Activated naive CD4-positive, alpha-beta T cell treated with anti-CD3 and anti-CD28 coated beads for 36 hours (primary cell): ENCODE data around the gene SLC39A7. TPM values are rescaled to one million over a fixed set of nuclear protein-coding genes. Genes with fewer than 3 reads are reported as not detected.

Source experiments
- CTCF ChIA-PET: fragments of 350-600 bp; sonication (Branson Sonifier 250); formaldehyde crosslinking; loops from one replicate; lab custom pipeline; 2021; ENCODE audit warnings: antibody characterized with exemption; lab: Charles Lee
- DNase-seq: peaks from one replicate; pipeline ENCODE4 v3.0.0-alpha.2; 2020
- H3K27ac Mint-ChIP-seq: one replicate; pipeline ENCODE4 v1.8.0; 2021; ENCODE audit warnings: mild to moderate bottlenecking, mixed read lengths
- H3K27me3 Mint-ChIP-seq: one replicate; pipeline ENCODE4 v1.8.0; 2021; ENCODE audit warnings: low read depth, mixed read lengths
- H3K36me3 Mint-ChIP-seq: one replicate; pipeline ENCODE4 v1.8.0; 2021; ENCODE audit warnings: low read depth, mixed read lengths
- H3K4me1 Mint-ChIP-seq: one replicate; pipeline ENCODE4 v1.8.0; 2021; ENCODE audit warnings: low read depth, mixed read lengths
- H3K4me3 Mint-ChIP-seq: one replicate; pipeline ENCODE4 v1.8.0; 2021; ENCODE audit warnings: mild to moderate bottlenecking, moderate library complexity, mixed read lengths
- H3K9me3 Mint-ChIP-seq: one replicate; pipeline ENCODE4 v1.8.0; 2021; ENCODE audit warnings: mixed read lengths
- intact Hi-C: fragments of 100-400 bp; cut with micrococcal nuclease; formaldehyde crosslinking; loops from one replicate; pipeline ENCODE4 v1.15.1; 2023
- total RNA-seq, 2 experiments: library from RNA; stranded (reverse); gene quantifications; one replicate each; pipeline ENCODE4 v1.2.3, GENCODE V29; 2021

SLC39A7 gene, protein sequence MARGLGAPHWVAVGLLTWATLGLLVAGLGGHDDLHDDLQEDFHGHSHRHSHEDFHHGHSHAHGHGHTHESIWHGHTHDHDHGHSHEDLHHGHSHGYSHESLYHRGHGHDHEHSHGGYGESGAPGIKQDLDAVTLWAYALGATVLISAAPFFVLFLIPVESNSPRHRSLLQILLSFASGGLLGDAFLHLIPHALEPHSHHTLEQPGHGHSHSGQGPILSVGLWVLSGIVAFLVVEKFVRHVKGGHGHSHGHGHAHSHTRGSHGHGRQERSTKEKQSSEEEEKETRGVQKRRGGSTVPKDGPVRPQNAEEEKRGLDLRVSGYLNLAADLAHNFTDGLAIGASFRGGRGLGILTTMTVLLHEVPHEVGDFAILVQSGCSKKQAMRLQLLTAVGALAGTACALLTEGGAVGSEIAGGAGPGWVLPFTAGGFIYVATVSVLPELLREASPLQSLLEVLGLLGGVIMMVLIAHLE
- total RNA-seq: 10 to 100 TPM; 35.9 to 39.5 TPM

- intact Hi-C loops: loop anchor here (1.0 to 10.0 kb wide), 8 partner anchors 49 to 1006 kb away; partner anchors contain the start of genes CUTA, GPSM3, PBX2 and PHF1
- CTCF ChIA-PET: interaction anchor here (0.6 kb wide), 2 partner anchors 202 to 265 kb away, joined by 3 to 4 read pairs; no protein-coding TSS in a partner anchor
- Mint-ChIP-seq H3K4me1 (peaks cover 60% of the 10 kb centered on the region), H3K9me3 (no peaks in the 10 kb centered on the region), H3K4me3 (peak within 1 kb of the TSS; percentile 98), H3K27me3 (no peaks in the 10 kb centered on the region), H3K36me3 (peaks cover 38% of the 10 kb centered on the region), H3K27ac (peak within 1 kb of the TSS; percentile 97)
- peak; percentile 100 for DNase-seq
Observed at GRCh38 chr6:33200219-33201146, at the start of gene SLC39A7, which contains the start of gene RXRB. TSS of gene SLC39A7 (plus strand) at chr6:33200867. CDS start at chr6:33201246, 379 bp downstream. TSS of gene RXRB (minus strand) at chr6:33200665. CDS start at chr6:33200476, 189 bp downstream.

DNA sequence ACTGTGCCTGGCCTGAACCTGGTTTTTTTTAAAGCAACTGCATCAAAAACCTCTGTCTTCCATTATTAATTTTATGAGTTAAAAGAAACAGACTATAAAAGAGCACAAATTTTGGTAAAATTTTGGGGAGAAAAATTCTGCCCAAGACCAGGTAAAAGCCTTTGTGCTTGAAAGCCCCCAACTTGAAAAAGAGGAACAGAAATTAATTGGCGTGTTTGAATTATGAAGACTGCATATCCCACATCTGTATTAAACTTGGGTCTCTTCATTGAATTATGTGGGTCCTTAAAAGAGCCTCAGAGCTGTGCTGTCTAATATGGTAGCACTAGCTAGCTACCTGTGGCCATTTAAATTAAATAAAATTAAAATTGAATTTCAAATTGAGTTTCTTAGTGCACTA, 49.6 kb upstream of the SLC39A7 start:
- DNase-seq: no peak
- Mint-ChIP-seq H3K27me3 (peaks cover 8% of the 10 kb centered on the region), H3K4me1 (no peaks in the 10 kb centered on the region), H3K4me3 (no peak overlapping the region), H3K27ac (no peak overlapping the region), H3K36me3 (no peaks in the 10 kb centered on the region), H3K9me3 (peaks cover 9% of the 10 kb centered on the region)
- CTCF ChIA-PET: interaction anchor here (0.8 to 2.2 kb wide), 2 partner anchors 30 to 87 kb away, joined by 3 to 6 read pairs; no protein-coding TSS in a partner anchor
- intact Hi-C loops: no loop called here

- no peaks in the 10 kb centered on the region for H3K36me3 Mint-ChIP-seq
- no peak overlapping the region for H3K4me3 Mint-ChIP-seq
- DNase-seq: no peak
- CTCF ChIA-PET: interaction anchor here (0.9 to 2.0 kb wide), 3 partner anchors 34 to 154 kb away, joined by 3 to 8 read pairs (median 6); no protein-coding TSS in a partner anchor
- H3K27me3 Mint-ChIP-seq: peaks cover 6% of the 10 kb centered on the region
- intact Hi-C loops: no loop called here
- peaks cover 9% of the 10 kb centered on the region for H3K9me3 Mint-ChIP-seq
- H3K4me1 Mint-ChIP-seq: no peaks in the 10 kb centered on the region
- no peak overlapping the region for H3K27ac Mint-ChIP-seq
Observed at GRCh38 chr6:33154349-33154748, 46.3 kb upstream of the SLC39A7 start.

GRCh38 chr6:33156561-33156960, 44.1 kb upstream of the SLC39A7 start:
- no peak overlapping the region for H3K4me3 Mint-ChIP-seq
- peaks cover 4% of the 10 kb centered on the region for H3K27me3 Mint-ChIP-seq
- H3K9me3 Mint-ChIP-seq: peaks cover 9% of the 10 kb centered on the region
- no peak overlapping the region for H3K27ac Mint-ChIP-seq
- no peak for DNase-seq
- peaks cover 6% of the 10 kb centered on the region for H3K4me1 Mint-ChIP-seq
- intact Hi-C loops: no loop called here
- CTCF ChIA-PET: interaction anchor here (0.6 to 1.2 kb wide), 2 partner anchors 92 to 164 kb away, joined by 3 read pairs; no protein-coding TSS in a partner anchor
- no peaks in the 10 kb centered on the region for H3K36me3 Mint-ChIP-seq

DNA sequence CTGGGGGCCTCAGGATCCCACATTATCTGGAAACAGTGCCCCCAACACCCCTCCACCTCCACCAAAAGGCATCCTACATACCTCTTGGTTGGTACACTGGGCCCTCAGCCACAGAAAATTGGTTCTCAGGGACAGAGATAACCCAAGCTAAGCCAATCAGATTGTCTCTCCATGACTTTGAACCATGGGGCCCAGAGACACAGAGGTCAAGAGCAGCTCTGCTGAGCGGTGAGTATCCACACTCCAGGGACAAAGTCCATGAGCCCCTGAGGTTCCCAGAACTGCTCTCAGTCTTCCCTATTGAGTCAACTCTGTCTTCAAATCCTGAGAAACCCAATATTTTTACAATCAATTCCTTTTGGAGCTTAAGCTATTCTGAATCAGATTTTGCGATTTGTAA, 43.7 kb upstream of the SLC39A7 start:
- CTCF ChIA-PET: interaction anchor here (0.6 to 1.2 kb wide), 2 partner anchors 91 to 165 kb away, joined by 3 read pairs; no protein-coding TSS in a partner anchor
- Mint-ChIP-seq H3K9me3 (peaks cover 7% of the 10 kb centered on the region), H3K27ac (no peak overlapping the region), H3K36me3 (no peaks in the 10 kb centered on the region), H3K4me1 (peaks cover 10% of the 10 kb centered on the region), H3K4me3 (no peak overlapping the region), H3K27me3 (peaks cover 4% of the 10 kb centered on the region)
- intact Hi-C loops: no loop called here
- DNase-seq: no peak

DNA sequence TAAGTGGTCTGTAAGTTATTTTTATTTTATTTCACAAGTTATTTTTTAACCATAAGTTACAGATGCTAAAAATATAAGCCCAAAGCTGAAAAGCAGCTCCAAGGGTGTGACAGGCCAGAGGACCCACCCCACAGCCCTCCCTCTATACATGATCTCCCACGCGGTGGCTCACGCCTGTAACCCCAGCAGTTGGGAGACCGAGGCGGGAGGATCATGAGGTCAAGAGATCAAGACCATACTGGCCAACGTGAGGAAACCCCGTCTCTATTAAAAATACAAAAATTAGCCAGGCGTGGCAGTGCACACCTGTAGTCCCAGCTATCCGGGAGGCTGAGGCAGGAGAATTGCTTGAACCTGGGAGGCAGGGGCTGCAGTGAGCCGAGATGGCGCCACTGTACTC, 40.6 kb upstream of the SLC39A7 start:
- CTCF ChIA-PET: interaction anchor here (1.1 to 6.2 kb wide), 5 partner anchors 11 to 88 kb away, joined by 3 to 57 read pairs (median 10); no protein-coding TSS in a partner anchor
- intact Hi-C loops: loop anchor here (5.0 kb wide), 1 partner anchor 43 kb away; no protein-coding TSS in a partner anchor
- DNase-seq: no peak
- Mint-ChIP-seq H3K27me3 (no peaks in the 10 kb centered on the region), H3K36me3 (no peaks in the 10 kb centered on the region), H3K4me3 (no peak overlapping the region), H3K27ac (no peak overlapping the region), H3K4me1 (peaks cover 12% of the 10 kb centered on the region), H3K9me3 (no peaks in the 10 kb centered on the region)

GRCh38 chr6:33160728-33161344, 39.8 kb upstream of the SLC39A7 start:
- Mint-ChIP-seq H3K9me3 (no peaks in the 10 kb centered on the region), H3K4me3 (no peak overlapping the region), H3K36me3 (no peaks in the 10 kb centered on the region), H3K27ac (no peak overlapping the region), H3K4me1 (peaks cover 12% of the 10 kb centered on the region), H3K27me3 (no peaks in the 10 kb centered on the region)
- DNase-seq: no peak
- CTCF ChIA-PET: interaction anchor here (1.0 to 6.2 kb wide), 8 partner anchors 11 to 201 kb away, joined by 3 to 57 read pairs (median 3); no protein-coding TSS in a partner anchor
- intact Hi-C loops: loop anchor here (1.0 to 5.0 kb wide), 3 partner anchors 36 to 87 kb away; no protein-coding TSS in a partner anchor

DNA sequence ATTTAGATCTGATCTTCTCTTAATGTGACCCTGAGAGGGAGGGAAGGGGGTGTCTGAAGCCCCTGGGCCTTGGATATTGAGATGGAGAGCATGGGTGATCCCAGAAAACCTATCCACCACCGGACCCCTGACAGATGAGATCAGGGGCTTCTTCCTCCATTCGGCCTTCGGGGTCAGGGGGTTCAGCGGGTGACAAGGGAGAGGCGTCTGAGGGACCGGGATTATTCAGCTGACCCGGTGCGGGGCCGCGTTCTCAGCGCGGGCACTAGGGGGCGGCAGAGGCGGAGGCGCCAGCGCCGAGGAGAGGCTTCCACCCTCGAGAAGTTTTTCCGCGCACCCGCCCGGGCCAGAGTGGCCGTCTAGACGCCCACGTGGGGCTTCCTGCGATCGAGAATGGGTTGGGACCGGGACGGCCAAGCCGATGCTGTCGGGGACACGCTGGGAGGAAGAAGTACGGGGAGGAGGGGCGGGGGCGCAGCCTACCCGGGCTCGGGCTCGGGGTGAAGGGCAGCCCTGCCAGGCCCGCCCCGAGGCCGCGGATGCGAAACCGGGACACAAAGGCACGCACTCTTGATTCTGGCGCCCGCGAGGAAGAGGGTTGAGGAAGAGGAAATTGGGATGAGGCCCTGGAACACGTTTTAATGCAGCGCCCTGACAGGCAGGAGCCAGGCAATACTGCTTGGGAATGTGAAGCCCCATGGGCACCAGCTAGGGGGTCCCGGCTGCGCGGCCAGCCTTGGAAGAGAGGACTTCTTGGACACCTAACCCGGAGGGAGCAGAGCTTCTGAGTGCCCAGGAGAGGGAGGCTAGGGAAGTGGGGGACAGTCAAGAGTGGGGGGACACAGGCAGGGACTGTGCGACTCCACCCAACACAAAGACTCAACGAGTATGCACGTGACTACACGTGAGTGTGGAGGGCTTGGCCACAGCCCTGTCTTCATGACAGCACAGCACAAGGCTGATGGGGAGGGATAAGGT, 39.0 kb upstream of the SLC39A7 start:
- H3K27me3 Mint-ChIP-seq: no peaks in the 10 kb centered on the region
- H3K36me3 Mint-ChIP-seq: no peaks in the 10 kb centered on the region
- H3K27ac Mint-ChIP-seq: no peak overlapping the region
- H3K4me3 Mint-ChIP-seq: peak overlapping the region; percentile 78
- intact Hi-C loops: loop anchor here (1.0 to 5.0 kb wide), 3 partner anchors 36 to 87 kb away; no protein-coding TSS in a partner anchor
- H3K4me1 Mint-ChIP-seq: peaks cover 12% of the 10 kb centered on the region
- peak; percentile 85 for DNase-seq
- CTCF ChIA-PET: interaction anchor here (0.7 to 6.2 kb wide), 10 partner anchors 12 to 200 kb away, joined by 3 to 57 read pairs (median 3); no protein-coding TSS in a partner anchor
- H3K9me3 Mint-ChIP-seq: no peaks in the 10 kb centered on the region

DNA sequence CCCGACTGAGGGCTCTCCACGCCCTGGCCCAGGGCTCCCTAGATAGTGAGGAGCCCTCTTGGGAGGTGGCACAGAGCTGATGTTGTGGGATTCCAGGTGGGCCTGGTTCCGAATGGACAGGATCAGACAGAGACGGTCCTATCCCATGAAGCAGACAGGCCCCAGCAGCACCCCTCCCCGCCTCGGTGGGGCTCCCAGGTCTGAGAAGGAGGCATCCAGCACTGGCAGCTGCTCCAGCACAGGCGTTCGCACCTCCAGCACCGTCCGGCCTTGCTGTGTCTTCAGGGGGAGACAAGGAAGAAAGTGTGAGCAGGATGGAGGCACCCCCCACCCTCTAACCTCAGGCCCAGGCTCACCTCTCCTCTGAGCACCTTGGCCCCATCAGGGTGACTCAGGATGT, 37.1 kb upstream of the SLC39A7 start:
- Mint-ChIP-seq H3K9me3 (no peaks in the 10 kb centered on the region), H3K27ac (no peak overlapping the region), H3K4me1 (peaks cover 12% of the 10 kb centered on the region), H3K27me3 (no peaks in the 10 kb centered on the region), H3K4me3 (no peak overlapping the region), H3K36me3 (no peaks in the 10 kb centered on the region)
- intact Hi-C loops: loop anchor here (5.0 kb wide), 1 partner anchor 46 kb away; no protein-coding TSS in a partner anchor
- CTCF ChIA-PET: interaction anchor here (4.4 to 6.2 kb wide), 2 partner anchors 34 to 84 kb away, joined by 21 to 57 read pairs; no protein-coding TSS in a partner anchor
- DNase-seq: no peak

DNA sequence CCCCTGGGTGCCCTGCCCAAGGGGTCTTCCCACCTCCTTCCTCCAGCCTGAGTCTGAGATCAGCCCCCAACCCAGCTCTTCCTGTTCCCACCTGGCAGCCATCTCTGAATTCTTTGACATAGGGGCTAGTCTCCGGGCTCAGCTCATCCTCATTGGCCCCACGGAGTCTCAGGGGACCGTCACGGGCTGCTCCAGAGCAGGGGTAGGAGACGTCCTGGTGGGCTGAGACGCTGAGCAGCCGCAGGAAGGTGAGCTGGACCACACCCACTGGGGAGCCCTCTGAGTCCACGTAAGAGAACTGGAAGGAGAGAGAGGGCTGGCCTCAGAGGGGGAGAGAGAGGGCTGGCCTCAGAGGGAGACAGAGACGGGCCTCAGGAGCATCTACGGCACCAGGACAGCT, 36.5 kb upstream of the SLC39A7 start:
- H3K36me3 Mint-ChIP-seq: no peaks in the 10 kb centered on the region
- no peak for DNase-seq
- H3K4me1 Mint-ChIP-seq: peaks cover 12% of the 10 kb centered on the region
- H3K27me3 Mint-ChIP-seq: no peaks in the 10 kb centered on the region
- no peak overlapping the region for H3K27ac Mint-ChIP-seq
- H3K4me3 Mint-ChIP-seq: no peak overlapping the region
- H3K9me3 Mint-ChIP-seq: no peaks in the 10 kb centered on the region
- CTCF ChIA-PET: interaction anchor here (0.6 to 6.2 kb wide), 3 partner anchors 34 to 154 kb away, joined by 4 to 57 read pairs (median 21); no protein-coding TSS in a partner anchor
- intact Hi-C loops: loop anchor here (5.0 kb wide), 1 partner anchor 47 kb away; no protein-coding TSS in a partner anchor
